Smooth muscle cell of the brain vasculature (primary cell): ENCODE data around the gene RAB11FIP3.

ENCODE experiments used
- DNase-seq: peaks from one replicate; pipeline ENCODE4 v3.0.0-alpha.2; 2012; ENCODE audit warnings: low read depth, low spot score

The RAB11FIP3 gene

GRCh38 chr16:567373-568256, 142.2 kb downstream of the RAB11FIP3 start:
- no peak for DNase-seq

- DNase-seq, result no peak
Measured at GRCh38 chr16:568401-569258, 143.2 kb downstream of the RAB11FIP3 start.

- DNase-seq, result no peak
Measured at GRCh38 chr16:569445-570254, 144.2 kb downstream of the RAB11FIP3 start, which contains the start of gene PIGQ. PIGQ (plus strand) TSS chr16:569968; CDS start chr16:574075, 4,107 bp downstream.
